Stimulated activated CD8-positive, alpha-beta memory T cell treated with anti-CD3 and anti-CD28 coated beads, Interleukin-2, amount 100 ng/mL, for 1 hour (primary cell): ENCODE results near the gene MRPL47.
"Not testable (repeated sequence)": the region's sequence is repeated elsewhere in the genome, so short reads cannot be mapped to it uniquely, and the experiment has no call there.

ENCODE experiments used
- DNase-seq, 2 donors: peaks; one replicate each; pipeline ENCODE4 v3.0.0-alpha.2; 2020; ENCODE audit warnings: low read depth in 2 of 2

MRPL47 gene

DNA sequence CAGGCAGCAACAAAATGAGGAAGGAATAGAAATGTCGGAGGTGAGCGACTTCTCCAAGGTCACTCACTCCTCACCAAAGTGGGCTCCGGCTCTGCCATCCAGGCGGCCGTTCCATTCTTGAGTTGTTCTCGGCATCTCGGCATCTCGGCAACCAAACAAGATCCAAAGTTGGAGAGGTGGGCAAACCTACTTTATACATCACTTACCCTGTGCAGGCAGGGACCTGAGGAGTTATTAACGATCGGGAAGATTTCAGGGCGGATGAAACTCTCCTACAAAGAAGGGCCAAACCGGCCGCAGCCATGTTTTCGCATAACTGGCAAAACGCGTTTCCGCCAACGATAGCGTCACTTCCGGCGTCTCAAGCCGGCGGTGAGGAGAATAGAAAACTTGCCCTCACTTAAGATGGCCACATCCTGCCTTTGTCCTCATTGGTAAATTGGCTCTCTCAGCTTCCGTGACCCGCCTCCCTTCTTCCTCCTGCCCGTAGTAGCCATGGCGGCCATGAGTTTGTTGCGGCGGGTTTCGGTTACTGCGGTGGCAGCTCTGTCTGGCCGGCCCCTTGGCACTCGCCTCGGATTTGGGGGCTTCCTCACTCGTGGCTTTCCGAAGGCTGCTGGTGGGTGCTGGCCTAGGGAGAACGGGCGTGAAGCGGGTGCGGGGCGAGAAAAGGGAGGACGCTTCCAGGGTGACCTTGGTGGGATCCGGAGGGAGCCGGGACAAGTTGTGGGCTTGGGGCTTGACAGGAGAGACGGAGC, at the start of gene MRPL47, which contains the start of gene NDUFB5:
Gene MRPL47, minus strand, starts transcription at position 318 of the 758 bp plus-strand sequence. Its CDS starts 14 bp downstream, at position 304.
Gene NDUFB5, plus strand, starts transcription at position 474 of the 758 bp plus-strand sequence. Its CDS starts 22 bp downstream, at position 496.
- DNase-seq, result peak; percentile 82 to 85

DNA sequence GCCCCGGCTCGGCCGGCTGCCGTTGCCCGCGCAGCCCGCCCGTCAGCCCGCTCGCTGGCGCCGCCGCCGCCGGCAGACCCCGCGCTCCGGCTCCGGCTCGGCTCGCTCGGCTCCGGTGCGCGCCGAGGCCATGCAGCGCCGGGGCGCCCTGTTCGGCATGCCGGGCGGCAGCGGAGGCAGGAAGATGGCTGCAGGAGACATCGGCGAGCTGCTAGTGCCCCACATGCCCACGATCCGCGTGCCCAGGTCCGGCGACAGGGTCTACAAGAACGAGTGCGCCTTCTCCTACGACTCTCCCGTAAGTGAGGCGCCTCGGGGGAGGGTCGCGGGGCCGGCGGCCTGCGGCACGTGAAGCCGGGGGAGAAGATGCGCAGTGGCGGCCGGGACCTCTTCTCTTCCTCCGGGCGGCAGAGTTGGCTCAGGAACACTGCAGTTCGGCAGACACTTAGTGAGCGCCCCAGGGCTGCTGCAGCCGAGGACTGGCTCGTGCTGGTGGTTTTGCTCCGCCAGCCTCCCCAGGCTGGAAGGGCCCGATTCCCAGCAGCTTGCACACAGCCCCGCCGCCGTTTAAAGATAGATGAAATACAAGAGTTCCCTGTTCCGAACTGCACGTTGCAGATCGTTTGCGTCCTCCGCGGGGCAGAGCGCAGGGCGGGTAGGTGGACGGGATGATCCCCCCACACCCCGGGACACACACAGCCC, 48.8 kb upstream of the MRPL47 start:
- DNase-seq, result peak; percentile 17 to 39

DNA sequence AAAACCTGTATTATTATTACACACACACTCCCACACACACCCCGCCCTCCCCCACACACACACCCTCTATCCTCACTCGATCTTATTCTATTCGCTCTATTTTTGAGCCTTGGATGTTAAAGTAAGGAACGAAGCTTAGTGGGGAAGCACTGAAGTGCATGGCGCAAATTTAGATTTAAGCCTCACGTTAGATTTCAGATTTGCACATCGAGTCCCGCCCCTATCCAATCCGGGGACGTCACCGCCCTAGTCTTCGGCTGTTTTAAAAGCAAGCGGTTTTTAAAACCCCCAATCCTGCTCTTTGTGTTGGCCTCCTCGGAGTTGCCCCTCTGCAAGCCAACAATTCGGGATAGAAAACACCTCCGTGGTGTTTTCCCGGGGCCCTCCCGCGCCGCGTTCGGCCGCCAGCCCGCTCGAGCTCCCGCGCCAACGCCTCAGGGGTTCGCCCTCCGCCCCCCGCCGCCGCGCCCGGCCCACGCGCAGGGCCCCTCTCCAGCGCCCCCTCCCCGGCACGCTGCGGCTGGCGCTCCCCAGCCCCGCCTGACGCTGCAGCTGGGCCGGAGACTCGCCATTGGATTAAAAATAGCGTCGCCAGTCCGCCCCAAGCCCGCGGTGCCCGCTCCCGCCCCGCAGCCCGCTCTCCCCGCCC, 48.1 kb upstream of the MRPL47 start, which contains the start of gene USP13:
Gene USP13, plus strand, starts transcription at position 594 of the 649 bp plus-strand sequence. CDS start 186 bp downstream, outside the sequence.
- DNase-seq, result peak; percentile 8 to 30

DNA sequence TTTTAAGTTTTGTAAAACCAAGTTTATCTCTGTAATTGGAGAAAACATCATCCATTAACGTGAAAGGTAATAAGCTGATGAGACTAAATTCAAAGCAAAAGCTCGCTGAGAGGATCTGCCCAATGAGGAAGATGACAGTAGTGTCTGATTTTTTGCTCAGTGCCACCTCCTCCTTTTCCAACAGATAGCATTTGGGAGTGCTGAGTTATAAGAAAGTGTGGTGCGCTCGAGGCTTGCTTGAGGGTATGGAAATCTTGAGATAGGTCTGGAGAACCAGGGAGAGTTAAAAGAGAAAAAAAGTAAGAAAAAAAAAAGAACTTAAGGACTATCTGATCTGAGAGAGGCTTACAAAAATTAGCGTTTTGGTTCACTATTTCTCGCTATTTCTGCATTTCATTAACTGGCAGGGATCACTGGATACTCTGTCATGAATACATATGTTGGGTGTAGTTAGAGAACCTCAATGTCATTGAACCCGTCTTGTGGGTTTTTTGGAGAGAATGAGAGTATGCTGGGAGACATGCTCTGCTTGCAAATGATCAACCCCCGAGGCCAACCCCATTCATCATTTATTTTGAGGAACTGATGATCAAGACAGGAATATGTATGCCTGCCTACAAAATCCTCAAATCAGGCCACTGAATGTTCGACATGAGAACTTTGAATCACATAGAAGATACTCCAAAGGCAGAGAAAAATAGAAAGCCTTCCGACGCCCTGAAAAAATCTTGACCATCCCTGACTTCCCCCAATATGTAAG, 47.4 kb upstream of the MRPL47 start:
- DNase-seq, result no peak

DNA sequence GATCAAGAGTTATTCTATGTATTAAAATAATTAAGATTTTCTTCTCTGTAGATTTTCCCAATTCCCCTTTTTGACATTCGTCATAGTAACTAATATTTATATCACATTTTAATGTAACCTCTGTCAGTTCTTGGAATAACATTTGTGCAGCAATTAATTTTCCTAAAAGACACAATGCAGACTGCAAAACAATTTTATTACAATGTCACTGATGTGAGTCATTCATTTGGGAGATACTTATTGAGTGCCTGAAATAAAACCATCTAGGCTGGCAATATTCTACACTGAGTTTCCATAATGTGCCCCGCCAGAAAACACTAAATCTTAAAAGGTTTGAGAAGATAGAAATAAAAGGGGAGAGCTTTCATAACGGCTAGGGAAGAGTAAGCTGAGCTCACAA, 41.7 kb upstream of the MRPL47 start:
- DNase-seq, result no peak

DNA sequence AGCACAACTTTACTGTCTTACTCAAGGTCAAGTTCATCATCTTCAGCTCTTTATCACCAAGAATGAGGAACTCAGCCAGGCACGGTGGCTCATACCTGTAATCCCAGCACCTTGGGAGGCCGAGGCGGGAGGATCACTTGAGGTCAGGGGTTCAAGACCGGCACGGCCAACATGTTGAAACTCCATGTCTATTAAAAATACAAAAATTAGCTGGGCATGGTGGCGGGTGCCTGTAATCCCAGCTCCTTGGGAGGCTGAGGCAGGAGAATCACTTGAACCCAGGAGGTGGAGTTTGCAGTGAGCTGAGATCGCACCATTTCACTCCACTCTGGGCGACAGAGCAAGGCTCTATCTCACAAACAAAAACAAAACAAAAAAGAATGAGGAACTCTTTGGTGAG, 39.4 kb upstream of the MRPL47 start:
- DNase-seq, result not testable (repeated sequence)

DNA sequence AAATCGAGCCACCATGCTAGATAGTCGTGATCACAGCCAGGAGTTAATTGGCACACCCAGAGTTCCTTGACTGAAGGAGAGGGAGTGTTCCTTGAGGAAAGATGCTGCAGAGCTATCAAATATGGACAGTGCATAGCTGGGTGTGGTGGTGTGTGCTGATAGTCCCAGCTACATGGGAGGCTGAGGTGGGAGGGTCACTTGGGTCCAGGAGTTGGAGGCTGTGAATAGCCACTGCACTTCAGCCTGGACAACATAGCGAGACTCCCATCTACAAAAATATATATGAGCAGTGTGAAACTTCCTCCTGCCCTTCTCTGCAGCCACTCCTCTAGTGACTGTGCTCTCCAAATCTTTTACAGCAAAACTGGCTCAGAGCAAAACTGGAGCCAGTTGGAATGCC, 38.4 kb upstream of the MRPL47 start:
- DNase-seq, result no peak

DNA sequence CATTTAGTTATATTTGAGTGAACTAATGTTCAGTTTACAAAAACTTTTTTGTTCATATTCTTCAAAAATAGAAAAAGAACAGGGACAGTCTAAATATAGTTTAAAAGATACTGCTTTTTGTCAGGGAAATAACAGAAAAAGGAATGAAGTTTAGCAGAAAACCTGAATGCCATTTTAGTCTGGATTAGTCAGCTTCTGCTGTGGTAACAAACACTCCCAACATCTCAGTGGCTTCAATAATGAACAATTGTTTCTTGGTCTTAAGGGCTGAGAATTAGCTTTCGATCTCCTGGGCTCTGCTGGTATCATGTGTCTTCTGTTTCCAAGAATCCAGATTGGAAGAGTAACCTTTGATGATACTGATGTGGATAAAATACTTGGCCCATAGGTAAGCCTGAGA, 36.0 kb upstream of the MRPL47 start:
- no peak for DNase-seq

DNA sequence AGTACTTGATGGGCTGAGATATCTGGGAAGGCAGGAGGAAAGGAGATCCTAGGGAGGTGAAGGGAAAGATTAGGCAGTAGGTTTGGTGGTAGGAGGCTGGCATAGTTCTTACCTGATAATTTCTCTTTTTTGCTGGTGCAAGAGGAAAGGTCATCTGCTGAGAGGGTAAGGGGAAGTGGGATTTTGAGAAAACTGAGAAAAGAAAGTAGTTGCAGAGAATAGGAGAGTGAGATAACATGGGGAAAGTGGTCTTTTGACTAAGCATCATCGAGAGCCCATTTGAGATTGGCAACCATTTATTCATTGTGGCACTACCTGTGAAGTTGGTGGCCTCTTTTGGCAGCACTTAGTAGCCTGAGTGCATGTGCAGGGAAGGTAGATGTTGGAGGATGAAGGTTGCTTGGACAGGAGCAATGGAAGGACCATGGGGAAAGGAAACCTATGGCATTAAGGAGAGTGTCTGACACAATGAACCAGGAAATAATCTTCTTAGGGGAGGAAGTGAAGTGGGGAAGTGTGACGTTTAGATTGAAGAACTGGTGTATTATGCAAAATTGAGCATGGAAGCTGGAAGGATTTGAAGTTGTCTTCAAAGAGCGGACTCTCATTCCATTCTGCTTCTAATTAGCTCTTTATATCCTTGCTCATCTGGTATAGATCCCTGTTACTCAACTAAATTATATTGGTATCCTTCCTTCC, 26.5 kb upstream of the MRPL47 start:
- no peak for DNase-seq

DNA sequence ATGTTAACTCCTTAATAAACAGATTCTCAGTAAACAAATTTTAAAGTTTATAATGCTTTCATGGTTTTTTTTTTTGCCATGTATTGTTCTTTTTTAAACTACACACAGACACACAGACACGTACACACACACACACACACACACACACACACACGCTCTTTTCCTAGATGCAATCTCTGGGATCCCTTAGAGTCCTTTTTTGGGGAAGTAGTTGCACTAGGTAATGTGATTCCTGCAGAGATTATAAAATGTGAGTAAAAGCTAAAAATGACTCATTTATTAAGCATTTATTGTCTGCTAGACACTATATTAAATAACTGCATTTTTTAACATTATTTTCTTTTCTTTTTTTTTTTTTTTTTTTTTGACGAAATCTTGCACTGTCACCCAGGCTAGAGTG, 20.0 kb upstream of the MRPL47 start:
- DNase-seq, result no peak

DNA sequence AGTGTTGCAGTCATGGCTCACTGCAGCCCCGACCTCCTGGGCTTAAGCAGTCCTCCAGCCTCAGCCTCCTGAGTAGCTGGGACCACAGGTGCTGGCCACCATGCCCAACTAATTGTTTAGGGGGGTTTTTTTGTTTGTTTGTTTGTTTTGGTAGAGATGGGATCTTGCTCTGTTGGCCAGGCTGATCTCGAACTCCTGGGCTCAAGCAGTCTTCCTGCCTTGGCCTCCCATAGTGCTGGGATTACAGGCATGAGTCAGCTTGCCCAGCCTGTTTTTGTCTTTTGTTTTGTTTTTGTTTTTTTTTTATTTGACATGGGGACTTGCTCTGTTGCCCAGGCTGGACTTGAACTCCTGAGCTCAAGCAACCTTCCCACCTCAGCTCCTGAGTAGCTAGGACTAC, 17.6 kb upstream of the MRPL47 start:
- no peak for DNase-seq

DNA sequence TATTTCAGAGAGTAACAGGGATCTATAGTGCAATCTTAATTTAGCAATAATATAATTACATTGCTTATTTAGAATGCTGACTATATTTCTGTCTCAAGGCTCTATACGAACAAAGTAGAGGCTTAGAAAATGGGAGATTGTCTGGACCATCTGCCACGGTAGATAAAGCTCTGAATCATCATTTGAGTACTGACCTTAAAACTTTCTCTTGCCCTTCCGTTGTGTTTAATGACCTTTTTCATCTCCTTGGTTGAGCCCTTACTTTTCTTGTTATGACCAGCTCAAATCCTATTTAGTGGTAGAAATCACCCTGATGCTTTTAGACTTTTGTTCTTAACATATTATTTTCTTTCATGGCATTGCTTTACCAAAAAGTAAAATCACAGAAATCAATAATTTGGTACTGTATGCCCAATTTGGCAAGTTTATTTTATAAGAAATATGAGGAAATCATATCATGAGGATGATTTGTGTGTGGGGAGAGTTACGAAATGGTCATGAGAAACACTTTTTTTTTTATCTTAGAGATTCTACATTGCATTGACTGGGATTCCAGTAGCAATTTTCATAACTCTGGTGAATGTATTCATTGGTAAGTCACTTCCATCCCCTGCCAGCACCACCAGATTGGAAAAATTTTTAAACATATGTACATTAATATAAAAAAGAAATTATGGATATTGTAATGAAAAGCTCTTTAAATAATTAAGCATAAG, 11.2 kb upstream of the MRPL47 start:
- no peak for DNase-seq

DNA sequence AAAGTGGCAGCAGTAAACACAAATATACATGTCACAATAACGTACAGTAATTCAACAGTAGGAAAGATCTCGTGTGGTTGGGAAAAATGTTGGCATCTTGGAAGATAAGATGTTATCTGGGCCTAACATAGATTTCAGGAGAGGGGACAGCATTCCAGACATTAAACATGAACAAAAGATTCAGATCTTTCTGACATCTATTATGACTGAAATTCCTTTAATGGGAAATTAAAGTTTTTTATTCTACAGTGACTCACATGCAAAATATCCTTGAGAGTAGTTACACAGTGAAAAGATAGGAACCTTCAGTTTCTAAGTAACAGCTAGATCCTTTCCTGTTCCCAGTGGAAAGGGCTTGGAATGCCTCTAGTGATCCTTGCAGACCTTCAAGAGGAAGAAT, 9.4 kb upstream of the MRPL47 start:
- no peak for DNase-seq

DNA sequence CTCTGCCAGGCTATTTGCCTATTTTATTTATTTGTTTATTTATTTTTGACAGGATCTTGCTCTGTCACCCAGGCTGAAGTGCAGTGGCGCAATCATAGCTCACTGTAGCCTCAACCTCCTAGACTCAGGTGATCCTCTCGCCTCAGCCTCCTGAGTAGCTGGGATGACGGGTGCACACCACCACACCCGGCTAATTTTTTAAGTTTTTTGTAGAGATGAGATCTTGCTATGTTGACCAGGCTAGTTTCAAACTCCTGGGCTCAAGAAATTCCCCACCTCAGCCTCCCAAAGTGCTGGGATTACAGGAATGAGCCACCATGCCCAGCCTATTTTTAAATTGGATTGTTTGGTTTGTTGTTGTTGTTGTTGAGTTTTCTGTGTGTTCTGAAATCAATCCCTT, 5.6 kb upstream of the MRPL47 start:
- DNase-seq, result no peak

DNA sequence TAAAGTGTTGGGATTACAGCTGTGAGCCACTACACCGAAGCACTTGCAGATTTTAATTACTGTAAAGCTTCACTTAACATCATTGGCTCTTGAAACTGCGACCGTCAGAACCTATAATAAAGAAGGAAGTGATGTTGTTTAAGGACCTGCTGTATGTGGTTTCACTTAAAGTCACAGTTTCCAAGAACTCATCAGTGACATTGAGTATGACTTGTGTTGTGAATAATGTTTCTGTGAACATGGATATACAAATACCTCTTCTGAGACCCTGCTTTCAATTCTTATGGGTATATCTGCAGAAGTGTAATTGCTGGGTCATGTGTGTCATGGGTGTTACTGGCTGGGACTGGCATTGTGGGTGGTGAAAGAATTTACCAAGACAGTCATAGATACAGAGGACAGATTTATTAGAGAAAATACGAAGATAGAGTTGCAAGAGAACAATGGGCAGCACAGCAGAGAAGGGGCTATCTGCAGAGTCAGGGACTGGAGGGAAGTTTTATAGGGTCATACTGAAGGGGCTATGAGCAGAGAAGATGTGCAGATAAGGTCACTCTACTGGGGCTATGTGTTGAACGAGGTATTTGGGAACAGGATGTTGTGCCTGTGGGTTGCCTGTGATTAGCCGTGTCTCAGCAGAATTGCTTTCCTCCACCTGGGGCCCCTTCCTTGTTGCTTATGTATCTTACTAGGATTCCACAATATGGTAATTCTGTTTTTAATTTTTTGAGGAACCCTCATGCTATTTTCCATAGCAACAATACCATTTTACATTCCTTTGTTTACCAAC, 4.7 kb upstream of the MRPL47 start:
- DNase-seq, result no peak

DNA sequence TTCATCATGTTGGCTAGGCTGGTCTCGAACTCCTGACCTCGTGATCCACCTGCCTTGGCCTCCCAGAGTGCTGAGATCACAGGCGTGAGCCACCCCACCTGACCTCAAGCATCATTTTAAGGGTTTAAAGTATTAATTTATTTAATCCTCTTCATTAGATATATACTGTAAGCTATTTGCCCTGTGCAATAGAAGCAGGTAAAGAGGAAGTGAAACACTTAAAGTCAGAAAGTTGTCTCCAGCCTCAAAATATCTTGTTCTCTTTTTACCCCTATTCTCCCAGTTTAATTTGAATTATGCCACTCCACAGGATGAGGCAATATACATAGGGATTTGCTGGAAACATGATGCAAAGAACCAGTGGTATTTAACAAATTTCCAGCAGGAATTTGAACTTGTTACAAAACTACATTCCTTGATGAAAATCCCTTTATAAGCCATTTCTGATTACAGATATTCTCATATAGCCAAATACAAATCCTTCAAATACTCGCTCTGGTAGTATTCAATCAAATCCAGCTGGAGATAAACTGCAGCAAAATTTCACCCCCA, 2.2 kb upstream of the MRPL47 start:
- no peak for DNase-seq

DNA sequence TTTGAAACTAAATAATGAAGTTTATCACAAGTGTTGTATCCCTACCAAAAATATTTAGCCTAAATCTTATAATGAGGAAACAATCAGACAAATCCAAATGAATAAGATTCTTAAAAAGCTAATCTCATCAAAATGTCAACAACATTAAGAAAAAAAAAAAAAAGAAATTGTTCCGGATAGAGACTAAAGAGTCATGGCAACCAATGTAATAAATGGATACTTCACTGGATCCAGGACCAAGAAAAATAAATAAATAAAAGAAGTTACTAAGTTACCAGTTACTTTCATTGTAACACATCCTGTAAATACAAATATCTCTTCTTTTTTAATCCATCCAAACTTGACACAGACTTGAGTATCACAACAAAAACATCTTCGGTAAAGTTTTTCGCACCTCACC, 607 bp downstream of the MRPL47 start:
- no peak for DNase-seq

DNA sequence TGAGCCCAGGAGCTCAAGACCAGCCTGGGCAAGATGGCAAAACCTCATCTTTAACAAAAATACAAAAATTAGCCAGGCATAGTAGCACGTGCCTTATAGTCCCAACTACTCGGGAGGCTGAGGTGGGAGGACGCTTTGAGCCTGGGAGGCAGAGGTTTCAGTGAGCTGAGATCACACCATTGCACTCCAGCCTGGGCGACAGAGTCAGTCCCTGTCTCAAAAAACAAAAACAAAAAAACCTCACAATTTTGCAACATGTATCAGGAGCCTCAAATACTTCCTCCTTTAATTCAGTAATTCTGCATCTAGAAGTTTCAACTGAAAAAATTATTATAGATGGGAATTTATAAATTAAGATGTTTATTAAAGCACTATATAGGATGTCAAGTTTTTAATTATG, 1.1 kb downstream of the MRPL47 start:
- no peak for DNase-seq

DNA sequence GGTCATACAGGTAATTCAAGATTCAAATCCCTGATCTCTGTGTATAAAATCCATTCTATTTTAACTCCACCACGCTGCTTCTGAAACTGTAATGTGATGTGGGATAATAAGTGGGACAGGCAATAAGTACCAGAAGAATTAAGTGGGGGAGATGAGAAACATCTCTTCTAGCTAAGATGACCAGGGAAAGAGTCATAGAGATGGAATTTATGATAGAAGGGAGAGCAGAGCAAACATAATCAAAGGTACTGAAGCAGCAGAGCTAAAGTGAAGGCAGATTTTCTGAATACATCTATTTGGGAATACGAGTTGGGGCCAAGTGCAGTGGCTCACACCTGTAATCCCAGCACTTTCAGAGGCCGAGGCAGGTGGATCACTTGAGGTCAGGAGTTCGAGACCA, 4.9 kb downstream of the MRPL47 start:
- DNase-seq, result no peak
